ENCODE data around the gene SIRT2.

SIRT2 gene

GRCh38 chr19:38845374-38846024 is 53.9 kb downstream of the SIRT2 start:
- no peak for DNase-seq (ENCODE audit: low read depth in 2 of 2, low spot score in 1 of 2)

GRCh38 chr19:38844093-38844686 is 55.2 kb downstream of the SIRT2 start:
- no peak for DNase-seq (ENCODE audit: low read depth in 2 of 2, low spot score in 1 of 2)

GRCh38 chr19:38843175-38843758 is 56.2 kb downstream of the SIRT2 start:
- no peak for DNase-seq (ENCODE audit: low read depth in 2 of 2, low spot score in 1 of 2)

GRCh38 chr19:38842439-38843174 is 56.8 kb downstream of the SIRT2 start:
- DNase-seq (ENCODE audit: low read depth in 2 of 2, low spot score in 1 of 2), result peak in 1 of 2 donors; percentile 30

GRCh38 chr19:38841787-38842438 is 57.5 kb downstream of the SIRT2 start:
- DNase-seq (ENCODE audit: low read depth in 2 of 2, low spot score in 1 of 2), result peak in 1 of 2 donors; percentile 21

- DNase-seq (ENCODE audit: low read depth in 2 of 2, low spot score in 1 of 2), result no peak
Measured at GRCh38 chr19:38841180-38841766, 58.1 kb downstream of the SIRT2 start.

GRCh38 chr19:38840583-38840968 is 58.8 kb downstream of the SIRT2 start:
- DNase-seq (ENCODE audit: low read depth in 2 of 2, low spot score in 1 of 2), result no peak

GRCh38 chr19:38839816-38840582 is 59.4 kb downstream of the SIRT2 start:
- no peak for DNase-seq (ENCODE audit: low read depth in 2 of 2, low spot score in 1 of 2)

GRCh38 chr19:38838986-38839761 is 60.2 kb downstream of the SIRT2 start:
- DNase-seq (ENCODE audit: low read depth in 2 of 2, low spot score in 1 of 2), result no peak

- peak in 1 of 2 donors; percentile 27 for DNase-seq (ENCODE audit: low read depth in 2 of 2, low spot score in 1 of 2)
Measured at GRCh38 chr19:38838208-38838985, 61.0 kb downstream of the SIRT2 start.

- no peak for DNase-seq (ENCODE audit: low read depth in 2 of 2, low spot score in 1 of 2)
Measured at GRCh38 chr19:38837656-38838121, 61.7 kb downstream of the SIRT2 start.

- no peak for DNase-seq (ENCODE audit: low read depth in 2 of 2, low spot score in 1 of 2)
Measured at GRCh38 chr19:38836983-38837626, 62.3 kb downstream of the SIRT2 start.

GRCh38 chr19:38836159-38836982 is 63.0 kb downstream of the SIRT2 start:
- DNase-seq (ENCODE audit: low read depth in 2 of 2, low spot score in 1 of 2), result no peak

GRCh38 chr19:38834590-38834989 is 64.8 kb downstream of the SIRT2 start:
- DNase-seq (ENCODE audit: low read depth in 2 of 2, low spot score in 1 of 2), result no peak

GRCh38 chr19:38834104-38834490 is 65.3 kb downstream of the SIRT2 start:
- no peak for DNase-seq (ENCODE audit: low read depth in 2 of 2, low spot score in 1 of 2)

- DNase-seq (ENCODE audit: low read depth in 2 of 2, low spot score in 1 of 2), result no peak
Measured at GRCh38 chr19:38833092-38833425, 66.4 kb downstream of the SIRT2 start.

- DNase-seq (ENCODE audit: low read depth in 2 of 2, low spot score in 1 of 2), result no peak
Measured at GRCh38 chr19:38831142-38831605, 68.2 kb downstream of the SIRT2 start.
